ENCODE measurements around the gene SP110. TPM values are rescaled to one million over a fixed set of nuclear protein-coding genes. Genes with fewer than 3 reads are reported as not detected.

SP110 gene
- total and polyA plus RNA-seq, 2 experiments from 2014 or later, result 2.3 to 8.2 TPM

DNA sequence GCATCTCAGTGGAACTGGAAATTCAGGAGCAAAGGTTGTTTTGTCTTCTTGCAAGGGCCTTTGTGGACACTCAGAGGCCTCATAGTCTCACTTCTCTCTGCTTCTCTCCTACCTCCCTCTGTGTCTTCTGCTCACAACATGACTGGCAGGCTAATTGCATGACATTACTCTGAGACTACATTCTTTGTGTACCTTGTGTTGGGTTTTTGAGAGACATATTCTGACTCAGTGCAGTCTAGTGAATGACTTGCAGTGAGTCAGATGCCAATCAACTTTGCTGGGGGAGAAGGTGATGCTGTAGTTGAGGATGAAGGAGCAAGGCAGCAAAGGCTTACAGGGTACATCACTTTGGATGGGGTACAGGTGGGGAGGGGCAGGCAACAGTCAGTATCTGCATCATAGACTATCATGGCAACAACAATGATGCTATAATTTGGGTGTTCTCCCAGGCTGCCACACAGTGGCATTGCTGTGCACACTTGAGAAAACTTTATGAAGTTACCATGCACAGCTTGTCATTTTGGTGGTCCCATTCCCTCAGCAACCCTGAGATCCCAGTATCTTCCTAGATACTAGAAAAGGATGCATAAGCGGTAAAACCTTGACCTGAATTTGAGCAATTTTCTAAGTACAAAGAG lies 81.8 kb downstream of the SP110 start:
- Mint-ChIP-seq H3K36me3 (ENCODE audit: low read depth) (peaks cover 25% of the 10 kb centered on the region), H3K27ac (no peak overlapping the region), H3K4me3 (no peak overlapping the region), H3K9me3 (peaks cover 27% of the 10 kb centered on the region), H3K4me1 (peaks cover 6% of the 10 kb centered on the region), H3K27me3 (ENCODE audit: insufficient read depth, low read depth, poor library complexity) (peaks cover 3% of the 10 kb centered on the region)
- ATAC-seq, result no peak
- H3K79me2 ChIP-seq (replicated peaks; ENCODE audit: insufficient read depth), result no peaks in the 10 kb centered on the region
- H3K27me3 ChIP-seq (ENCODE audit: insufficient read depth), result no peaks in the 10 kb centered on the region
- H3K4me3 ChIP-seq, result no peak overlapping the region
- H3K4me2 ChIP-seq, result no peak overlapping the region
- H3K36me3 ChIP-seq (ENCODE audit: insufficient read depth), result peaks cover 4% of the 10 kb centered on the region; the same call in 1 of the 2 replicates
- H3K9me2 ChIP-seq (ENCODE audit: insufficient read depth), result peaks cover 20% of the 10 kb centered on the region; the same call in 1 of the 2 replicates
- no peaks in the 10 kb centered on the region for H3F3A ChIP-seq (replicated peaks; ENCODE audit: low read depth)
- no peak overlapping the region for H3K27ac ChIP-seq (ENCODE audit: low read depth)
- no peaks in the 10 kb centered on the region for H3K4me1 ChIP-seq (ENCODE audit: insufficient read depth)
- TF ChIP-seq NANOG (IDR thresholded peaks at IDR 0.05; ENCODE audit: borderline replicate concordance) (no peak), ZNF114 (CRISPR knock-in tag; IDR thresholded peaks at IDR 0.05) (no peak), ZNF331 (CRISPR knock-in tag; IDR thresholded peaks at IDR 0.05; ENCODE audit: low read depth) (no peak), STAT1 (IDR thresholded peaks at IDR 0.05; ENCODE audit: unreplicated experiment) (no peak), CREB1 (CRISPR knock-in tag; IDR thresholded peaks at IDR 0.05; ENCODE audit: low read depth) (no peak), EZH2phosphoT487 (IDR thresholded peaks at IDR 0.05; ENCODE audit: unreplicated experiment) (no peak), JUNB (IDR thresholded peaks at IDR 0.05; ENCODE audit: unreplicated experiment) (no peak), EZH2 (IDR thresholded peaks at IDR 0.05; ENCODE audit: low read depth, unreplicated experiment) (no peak), POLR2AphosphoS5 (IDR thresholded peaks at IDR 0.05; ENCODE audit: low read depth) (no peak)
- TF ChIP-seq, protein P1, sequence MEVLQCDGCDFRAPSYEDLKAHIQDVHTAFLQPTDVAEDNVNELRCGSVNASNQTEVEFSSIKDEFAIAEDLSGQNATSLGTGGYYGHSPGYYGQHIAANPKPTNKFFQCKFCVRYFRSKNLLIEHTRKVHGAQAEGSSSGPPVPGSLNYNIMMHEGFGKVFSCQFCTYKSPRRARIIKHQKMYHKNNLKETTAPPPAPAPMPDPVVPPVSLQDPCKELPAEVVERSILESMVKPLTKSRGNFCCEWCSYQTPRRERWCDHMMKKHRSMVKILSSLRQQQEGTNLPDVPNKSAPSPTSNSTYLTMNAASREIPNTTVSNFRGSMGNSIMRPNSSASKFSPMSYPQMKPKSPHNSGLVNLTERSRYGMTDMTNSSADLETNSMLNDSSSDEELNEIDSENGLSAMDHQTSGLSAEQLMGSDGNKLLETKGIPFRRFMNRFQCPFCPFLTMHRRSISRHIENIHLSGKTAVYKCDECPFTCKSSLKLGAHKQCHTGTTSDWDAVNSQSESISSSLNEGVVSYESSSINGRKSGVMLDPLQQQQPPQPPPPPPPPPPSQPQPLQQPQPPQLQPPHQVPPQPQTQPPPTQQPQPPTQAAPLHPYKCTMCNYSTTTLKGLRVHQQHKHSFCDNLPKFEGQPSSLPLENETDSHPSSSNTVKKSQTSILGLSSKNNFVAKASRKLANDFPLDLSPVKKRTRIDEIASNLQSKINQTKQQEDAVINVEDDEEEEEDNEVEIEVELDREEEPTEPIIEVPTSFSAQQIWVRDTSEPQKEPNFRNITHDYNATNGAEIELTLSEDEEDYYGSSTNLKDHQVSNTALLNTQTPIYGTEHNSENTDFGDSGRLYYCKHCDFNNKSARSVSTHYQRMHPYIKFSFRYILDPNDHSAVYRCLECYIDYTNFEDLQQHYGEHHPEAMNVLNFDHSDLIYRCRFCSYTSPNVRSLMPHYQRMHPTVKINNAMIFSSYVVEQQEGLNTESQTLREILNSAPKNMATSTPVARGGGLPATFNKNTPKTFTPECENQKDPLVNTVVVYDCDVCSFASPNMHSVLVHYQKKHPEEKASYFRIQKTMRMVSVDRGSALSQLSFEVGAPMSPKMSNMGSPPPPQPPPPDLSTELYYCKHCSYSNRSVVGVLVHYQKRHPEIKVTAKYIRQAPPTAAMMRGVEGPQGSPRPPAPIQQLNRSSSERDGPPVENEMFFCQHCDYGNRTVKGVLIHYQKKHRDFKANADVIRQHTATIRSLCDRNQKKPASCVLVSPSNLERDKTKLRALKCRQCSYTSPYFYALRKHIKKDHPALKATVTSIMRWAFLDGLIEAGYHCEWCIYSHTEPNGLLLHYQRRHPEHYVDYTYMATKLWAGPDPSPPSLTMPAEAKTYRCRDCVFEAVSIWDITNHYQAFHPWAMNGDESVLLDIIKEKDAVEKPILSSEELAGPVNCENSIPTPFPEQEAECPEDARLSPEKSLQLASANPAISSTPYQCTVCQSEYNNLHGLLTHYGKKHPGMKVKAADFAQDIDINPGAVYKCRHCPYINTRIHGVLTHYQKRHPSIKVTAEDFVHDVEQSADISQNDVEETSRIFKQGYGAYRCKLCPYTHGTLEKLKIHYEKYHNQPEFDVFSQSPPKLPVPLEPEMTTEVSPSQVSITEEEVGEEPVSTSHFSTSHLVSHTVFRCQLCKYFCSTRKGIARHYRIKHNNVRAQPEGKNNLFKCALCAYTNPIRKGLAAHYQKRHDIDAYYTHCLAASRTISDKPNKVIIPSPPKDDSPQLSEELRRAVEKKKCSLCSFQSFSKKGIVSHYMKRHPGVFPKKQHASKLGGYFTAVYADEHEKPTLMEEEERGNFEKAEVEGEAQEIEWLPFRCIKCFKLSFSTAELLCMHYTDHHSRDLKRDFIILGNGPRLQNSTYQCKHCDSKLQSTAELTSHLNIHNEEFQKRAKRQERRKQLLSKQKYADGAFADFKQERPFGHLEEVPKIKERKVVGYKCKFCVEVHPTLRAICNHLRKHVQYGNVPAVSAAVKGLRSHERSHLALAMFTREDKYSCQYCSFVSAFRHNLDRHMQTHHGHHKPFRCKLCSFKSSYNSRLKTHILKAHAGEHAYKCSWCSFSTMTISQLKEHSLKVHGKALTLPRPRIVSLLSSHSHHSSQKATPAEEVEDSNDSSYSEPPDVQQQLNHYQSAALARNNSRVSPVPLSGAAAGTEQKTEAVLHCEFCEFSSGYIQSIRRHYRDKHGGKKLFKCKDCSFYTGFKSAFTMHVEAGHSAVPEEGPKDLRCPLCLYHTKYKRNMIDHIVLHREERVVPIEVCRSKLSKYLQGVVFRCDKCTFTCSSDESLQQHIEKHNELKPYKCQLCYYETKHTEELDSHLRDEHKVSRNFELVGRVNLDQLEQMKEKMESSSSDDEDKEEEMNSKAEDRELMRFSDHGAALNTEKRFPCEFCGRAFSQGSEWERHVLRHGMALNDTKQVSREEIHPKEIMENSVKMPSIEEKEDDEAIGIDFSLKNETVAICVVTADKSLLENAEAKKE (CRISPR knock-in tag; IDR thresholded peaks at IDR 0.05), result no peak
- TF ChIP-seq, protein P2, sequence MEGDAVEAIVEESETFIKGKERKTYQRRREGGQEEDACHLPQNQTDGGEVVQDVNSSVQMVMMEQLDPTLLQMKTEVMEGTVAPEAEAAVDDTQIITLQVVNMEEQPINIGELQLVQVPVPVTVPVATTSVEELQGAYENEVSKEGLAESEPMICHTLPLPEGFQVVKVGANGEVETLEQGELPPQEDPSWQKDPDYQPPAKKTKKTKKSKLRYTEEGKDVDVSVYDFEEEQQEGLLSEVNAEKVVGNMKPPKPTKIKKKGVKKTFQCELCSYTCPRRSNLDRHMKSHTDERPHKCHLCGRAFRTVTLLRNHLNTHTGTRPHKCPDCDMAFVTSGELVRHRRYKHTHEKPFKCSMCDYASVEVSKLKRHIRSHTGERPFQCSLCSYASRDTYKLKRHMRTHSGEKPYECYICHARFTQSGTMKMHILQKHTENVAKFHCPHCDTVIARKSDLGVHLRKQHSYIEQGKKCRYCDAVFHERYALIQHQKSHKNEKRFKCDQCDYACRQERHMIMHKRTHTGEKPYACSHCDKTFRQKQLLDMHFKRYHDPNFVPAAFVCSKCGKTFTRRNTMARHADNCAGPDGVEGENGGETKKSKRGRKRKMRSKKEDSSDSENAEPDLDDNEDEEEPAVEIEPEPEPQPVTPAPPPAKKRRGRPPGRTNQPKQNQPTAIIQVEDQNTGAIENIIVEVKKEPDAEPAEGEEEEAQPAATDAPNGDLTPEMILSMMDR (conservative IDR thresholded peaks at IDR 0.05; ENCODE audit: low read depth in 2 of 2), result no peak; a peak in 1 of 4 replicates
- TF ChIP-seq, protein P3, sequence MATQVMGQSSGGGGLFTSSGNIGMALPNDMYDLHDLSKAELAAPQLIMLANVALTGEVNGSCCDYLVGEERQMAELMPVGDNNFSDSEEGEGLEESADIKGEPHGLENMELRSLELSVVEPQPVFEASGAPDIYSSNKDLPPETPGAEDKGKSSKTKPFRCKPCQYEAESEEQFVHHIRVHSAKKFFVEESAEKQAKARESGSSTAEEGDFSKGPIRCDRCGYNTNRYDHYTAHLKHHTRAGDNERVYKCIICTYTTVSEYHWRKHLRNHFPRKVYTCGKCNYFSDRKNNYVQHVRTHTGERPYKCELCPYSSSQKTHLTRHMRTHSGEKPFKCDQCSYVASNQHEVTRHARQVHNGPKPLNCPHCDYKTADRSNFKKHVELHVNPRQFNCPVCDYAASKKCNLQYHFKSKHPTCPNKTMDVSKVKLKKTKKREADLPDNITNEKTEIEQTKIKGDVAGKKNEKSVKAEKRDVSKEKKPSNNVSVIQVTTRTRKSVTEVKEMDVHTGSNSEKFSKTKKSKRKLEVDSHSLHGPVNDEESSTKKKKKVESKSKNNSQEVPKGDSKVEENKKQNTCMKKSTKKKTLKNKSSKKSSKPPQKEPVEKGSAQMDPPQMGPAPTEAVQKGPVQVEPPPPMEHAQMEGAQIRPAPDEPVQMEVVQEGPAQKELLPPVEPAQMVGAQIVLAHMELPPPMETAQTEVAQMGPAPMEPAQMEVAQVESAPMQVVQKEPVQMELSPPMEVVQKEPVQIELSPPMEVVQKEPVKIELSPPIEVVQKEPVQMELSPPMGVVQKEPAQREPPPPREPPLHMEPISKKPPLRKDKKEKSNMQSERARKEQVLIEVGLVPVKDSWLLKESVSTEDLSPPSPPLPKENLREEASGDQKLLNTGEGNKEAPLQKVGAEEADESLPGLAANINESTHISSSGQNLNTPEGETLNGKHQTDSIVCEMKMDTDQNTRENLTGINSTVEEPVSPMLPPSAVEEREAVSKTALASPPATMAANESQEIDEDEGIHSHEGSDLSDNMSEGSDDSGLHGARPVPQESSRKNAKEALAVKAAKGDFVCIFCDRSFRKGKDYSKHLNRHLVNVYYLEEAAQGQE (IDR thresholded peaks at IDR 0.05; ENCODE audit: unreplicated experiment), result no peak
- TF ChIP-seq, protein P4, sequence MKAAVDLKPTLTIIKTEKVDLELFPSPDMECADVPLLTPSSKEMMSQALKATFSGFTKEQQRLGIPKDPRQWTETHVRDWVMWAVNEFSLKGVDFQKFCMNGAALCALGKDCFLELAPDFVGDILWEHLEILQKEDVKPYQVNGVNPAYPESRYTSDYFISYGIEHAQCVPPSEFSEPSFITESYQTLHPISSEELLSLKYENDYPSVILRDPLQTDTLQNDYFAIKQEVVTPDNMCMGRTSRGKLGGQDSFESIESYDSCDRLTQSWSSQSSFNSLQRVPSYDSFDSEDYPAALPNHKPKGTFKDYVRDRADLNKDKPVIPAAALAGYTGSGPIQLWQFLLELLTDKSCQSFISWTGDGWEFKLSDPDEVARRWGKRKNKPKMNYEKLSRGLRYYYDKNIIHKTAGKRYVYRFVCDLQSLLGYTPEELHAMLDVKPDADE (IDR thresholded peaks at IDR 0.05), result no peak
- no peak overlapping the region for H2AFZ ChIP-seq
- no peak for DNase-seq (ENCODE audit: low spot score)
- no peaks in the 10 kb centered on the region for H4K20me1 ChIP-seq (replicated peaks; ENCODE audit: insufficient read depth)

Data from GM23338 (cell line).